ENCODE results near the gene OR51A2. TPM values are rescaled to one million over a fixed set of nuclear protein-coding genes. Genes with fewer than 3 reads are reported as not detected.

OR51A2 gene
- total and polyA plus RNA-seq, 10 of the 15 experiments (the other 5 are each of a cell fraction or from before 2014, with no cell fraction given): not detected

- POLR2A ChIA-PET: no interaction called here
- in situ Hi-C loops (cut with MboI): no loop called here
- no peak for FAIRE-seq
- no peak overlapping the region for H3K27ac ChIP-seq (ENCODE audit: control insufficient read depth, insufficient read depth)
- intact Hi-C loops (cut with micrococcal nuclease; ENCODE audit: unreplicated experiment): no loop called here
- no peaks in the 10 kb centered on the region for H3K9me3 ChIP-seq (replicated peaks; ENCODE audit: control insufficient read depth, insufficient read depth, low read length)
- no peaks in the 10 kb centered on the region for H3K79me2 ChIP-seq (ENCODE audit: control insufficient read depth, insufficient read depth, low read length)
- H3K4me1 ChIP-seq (ENCODE audit: control insufficient read depth, insufficient read depth, low read length): no peaks in the 10 kb centered on the region
- no peaks in the 10 kb centered on the region for H4K20me1 ChIP-seq (ENCODE audit: control insufficient read depth, insufficient read depth)
- no peaks in the 10 kb centered on the region; a peak in 1 of 4 replicates for H3K27me3 ChIP-seq (replicated peaks in 1 of 2; ENCODE audit: control insufficient read depth in 2 of 2, insufficient read depth in 2 of 2, low read length in 1 of 2)
- no peaks in the 10 kb centered on the region for H3K36me3 ChIP-seq (ENCODE audit: control insufficient read depth in 2 of 2, insufficient read depth in 2 of 2, low read length in 1 of 2)
- TF ChIP-seq ZZZ3 (IDR thresholded peaks at IDR 0.05; ENCODE audit: control insufficient read depth, insufficient read length, low read depth): no peak
- no peak for TF ChIP-seq CHD2 (IDR thresholded peaks at IDR 0.05; ENCODE audit: borderline replicate concordance, low read depth, low read length)
- TF ChIP-seq NFYB (IDR thresholded peaks at IDR 0.05; ENCODE audit: insufficient read depth, low read depth, low read length): no peak
- no peak for TF ChIP-seq RB1 (IDR thresholded peaks at IDR 0.05; ENCODE audit: borderline replicate concordance)
- no peak for TF ChIP-seq ZNF384 (IDR thresholded peaks at IDR 0.05; ENCODE audit: borderline replicate concordance, low read depth, low read length)
- TF ChIP-seq NBN (IDR thresholded peaks at IDR 0.05): no peak
- no peak for TF ChIP-seq NKRF (conservative IDR thresholded peaks at IDR 0.05)
- TF ChIP-seq EZH2 (IDR thresholded peaks at IDR 0.05; ENCODE audit: borderline replicate concordance, control insufficient read depth, low read depth, low read length): no peak
- TF ChIP-seq TARDBP (IDR thresholded peaks at IDR 0.05; ENCODE audit: borderline replicate concordance): no peak
- no peak for TF ChIP-seq SMAD5 (IDR thresholded peaks at IDR 0.05; ENCODE audit: low read depth)
- TF ChIP-seq SUPT20H (IDR thresholded peaks at IDR 0.05; ENCODE audit: borderline replicate concordance, control insufficient read depth, low read depth, low read length): no peak
- TF ChIP-seq CBFB (IDR thresholded peaks at IDR 0.05; ENCODE audit: low read depth): no peak
- no peak for TF ChIP-seq RBBP5 (conservative IDR thresholded peaks at IDR 0.05)
- TF ChIP-seq POLR2AphosphoS2 (IDR thresholded peaks at IDR 0.05; ENCODE audit: low read depth, low read length): no peak
- no peak for TF ChIP-seq SPI1 (IDR thresholded peaks at IDR 0.05; ENCODE audit: borderline replicate concordance, insufficient read depth, low read depth, low read length)
- TF ChIP-seq CHD1 (IDR thresholded peaks at IDR 0.05; ENCODE audit: low read depth, low read length): no peak
- TF ChIP-seq JUND (IDR thresholded peaks at IDR 0.05; ENCODE audit: low read depth, low read length): no peak
- no peak for DNase-seq (ENCODE audit: low read depth, low spot score)
- no peak overlapping the region for H3K4me2 ChIP-seq (ENCODE audit: control insufficient read depth, insufficient read depth)
- ATAC-seq: no peak
- H2AFZ ChIP-seq (ENCODE audit: control insufficient read depth, low read depth, low read length): no peak overlapping the region
- no peak overlapping the region for H3K4me3 ChIP-seq
- H3K9ac ChIP-seq (ENCODE audit: control insufficient read depth, insufficient read depth, low read length): no peak overlapping the region
- BruUV-seq (replicated peaks): no TSS peak
- WGBS (ENCODE audit: insufficient coverage, insufficient replicate concordance, low lambda C conversion rate, missing lambda C conversion rate): 11% methylated on average over 3 of the region's 3 CpGs
- RAD21 ChIA-PET (ENCODE audit: unreplicated experiment): no interaction called here
- CTCF ChIA-PET: no interaction called here
- SMC1A ChIA-PET (ENCODE audit: uncharacterized antibody, unreplicated experiment): no interaction called here
Observed at GRCh38 chr11:4979036-4979435, 23.5 kb upstream of the OR51A2 start.
